NCI-H146 treated with DMSO at 0.1 percent for 48 hours (cell line): ENCODE data around the gene EVA1C.
"Not testable (repeated sequence)": the region's sequence is repeated elsewhere in the genome, so short reads cannot be mapped to it uniquely, and the experiment has no call there.

Experiments
- DNase-seq: peaks from one replicate; lab custom pipeline; 2025; ENCODE audit not compliant: unreplicated experiment; lab: John Stamatoyannopoulos, UW

The EVA1C gene

DNA sequence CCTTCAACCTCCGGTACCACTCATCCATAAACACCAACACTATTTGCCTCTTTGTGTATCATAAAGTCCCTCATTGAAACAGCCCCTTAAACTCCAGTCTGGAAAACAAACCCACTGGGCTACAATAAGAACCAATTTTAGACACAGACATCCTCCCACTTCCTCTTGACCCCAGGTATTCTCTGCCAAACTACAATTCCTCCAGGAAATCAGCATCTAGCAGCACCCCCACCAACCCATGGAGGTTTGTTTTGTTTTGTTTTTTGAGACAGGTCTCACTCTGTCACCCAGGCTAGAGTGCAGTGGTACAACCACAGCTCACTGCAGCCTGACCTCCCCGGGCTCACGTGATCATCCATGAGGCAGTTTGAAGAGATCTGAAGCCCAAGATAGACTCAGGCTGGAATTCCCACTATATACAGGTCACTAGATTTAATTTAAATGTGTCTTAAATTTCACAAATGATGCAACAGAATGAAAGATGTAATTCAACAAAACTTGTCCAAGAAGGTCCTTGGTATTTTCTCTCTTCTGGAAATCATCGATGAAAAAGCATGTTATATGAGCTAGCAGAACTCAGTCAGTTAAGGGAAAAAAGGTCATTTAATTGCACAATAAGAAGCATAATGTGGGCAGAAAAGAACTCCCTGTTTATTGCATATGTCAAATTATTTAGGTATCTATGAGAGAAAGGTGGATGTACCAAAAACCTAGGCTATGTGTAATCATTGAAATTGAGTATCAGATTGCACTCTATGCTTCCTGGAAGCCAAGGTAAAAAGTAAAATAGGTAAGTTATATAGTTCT is 142.5 kb downstream of the EVA1C start:
- DNase-seq: no peak

DNA sequence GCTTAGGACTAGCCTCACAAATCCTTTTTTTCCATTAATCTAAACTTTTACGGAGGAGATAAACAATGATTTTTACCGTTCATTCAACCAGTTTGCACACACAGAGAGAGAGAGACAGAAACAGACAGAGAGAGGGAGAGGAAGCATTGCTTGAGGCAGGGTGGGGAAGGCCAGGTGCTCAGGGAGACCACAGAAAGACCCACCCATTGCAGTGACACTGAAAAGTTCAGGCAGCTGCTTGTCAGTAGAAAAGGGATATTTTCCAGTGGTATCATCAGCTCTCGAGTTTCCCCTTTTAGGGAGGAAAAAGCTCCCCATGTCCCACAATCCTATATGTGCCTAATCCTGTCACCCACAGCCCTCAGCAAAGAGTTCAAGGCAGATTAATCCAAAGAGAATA is 145.6 kb downstream of the EVA1C start:
- DNase-seq: no peak

DNA sequence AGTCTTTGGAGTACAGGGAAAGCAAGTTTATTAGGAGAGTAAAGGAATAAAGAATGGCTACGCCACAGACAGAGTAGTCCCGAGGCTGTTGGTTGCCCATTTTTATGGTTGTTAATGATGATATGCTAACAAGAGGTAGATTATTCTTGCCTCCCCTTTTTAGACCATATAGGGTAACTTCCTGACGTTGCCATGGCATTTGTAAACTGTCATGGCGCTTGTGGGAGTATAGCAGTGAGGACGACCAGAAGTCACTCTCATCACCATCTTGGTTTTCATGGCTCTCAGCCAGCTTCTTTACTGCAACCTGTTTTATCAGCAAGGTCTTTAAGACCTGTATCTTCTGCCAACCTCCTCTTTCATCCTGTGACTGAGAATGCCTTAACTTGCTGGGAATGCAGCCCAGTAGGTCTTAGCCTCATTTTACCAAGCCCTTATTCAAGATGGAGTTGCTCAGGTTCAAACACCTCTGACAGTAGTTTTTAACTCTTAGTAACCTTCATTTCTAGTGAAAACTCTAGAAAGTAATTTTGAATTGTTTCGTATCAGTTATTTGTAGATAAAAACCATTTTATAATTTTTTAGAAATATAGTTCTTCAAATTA is 146.6 kb downstream of the EVA1C start:
- no peak for DNase-seq

DNA sequence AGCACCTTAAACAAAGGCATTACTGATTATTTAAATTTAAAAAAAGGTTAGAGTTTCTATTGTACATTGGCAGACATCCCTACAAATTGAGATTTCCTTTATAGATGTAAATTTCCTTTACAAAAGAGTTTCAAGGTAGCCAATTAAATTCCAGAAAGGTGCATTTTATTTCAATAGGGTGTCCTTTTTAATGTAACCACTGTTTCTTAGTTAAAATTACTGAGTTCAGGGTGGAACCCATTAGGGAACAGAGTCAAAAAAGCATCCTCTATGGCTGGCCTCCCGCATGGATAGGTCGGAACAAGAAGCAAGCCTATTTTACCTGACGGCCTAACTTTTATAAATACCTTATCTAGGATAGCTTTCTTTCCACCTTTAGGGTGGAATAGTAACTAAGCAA is 148.4 kb downstream of the EVA1C start:
- no peak for DNase-seq

DNA sequence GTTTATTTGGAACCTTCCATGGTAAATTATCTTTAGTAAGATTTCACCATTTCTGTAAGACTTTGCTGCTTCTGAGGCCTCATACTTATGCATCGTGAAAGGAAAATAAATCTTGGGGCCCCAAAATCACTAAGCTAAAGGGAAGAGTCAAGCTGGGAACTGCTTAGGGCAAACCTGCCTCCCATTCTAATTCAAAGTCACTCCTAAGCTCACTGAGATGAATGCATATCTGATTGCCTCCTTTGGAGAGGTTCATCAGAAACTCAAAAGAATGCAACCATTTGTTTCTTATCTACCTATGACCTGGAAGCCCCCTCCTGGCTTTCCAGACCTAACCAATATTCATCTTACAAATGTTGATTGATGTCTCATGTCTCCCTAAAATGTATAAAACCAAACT is 149.0 kb downstream of the EVA1C start:
- DNase-seq: not testable (repeated sequence)

DNA sequence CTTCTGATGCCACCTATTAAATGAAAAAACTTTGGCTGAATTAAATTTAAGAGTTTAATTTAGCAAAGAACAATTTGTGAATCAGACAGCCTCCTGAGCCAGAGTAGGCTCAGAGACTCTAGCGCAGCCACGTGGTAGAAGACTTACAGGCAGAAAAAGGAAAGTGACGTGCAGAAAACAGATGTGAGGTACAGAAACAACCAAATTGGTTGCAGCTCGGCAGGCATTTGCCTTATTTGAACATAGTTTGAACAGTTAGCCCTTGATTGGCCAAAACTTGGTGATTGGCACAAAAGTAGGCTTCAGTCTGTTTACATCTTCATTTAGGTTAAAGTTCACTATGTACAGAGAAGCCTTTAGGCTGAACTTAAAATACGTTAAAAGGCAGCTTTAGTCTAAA is 149.9 kb downstream of the EVA1C start:
- DNase-seq: no peak

DNA sequence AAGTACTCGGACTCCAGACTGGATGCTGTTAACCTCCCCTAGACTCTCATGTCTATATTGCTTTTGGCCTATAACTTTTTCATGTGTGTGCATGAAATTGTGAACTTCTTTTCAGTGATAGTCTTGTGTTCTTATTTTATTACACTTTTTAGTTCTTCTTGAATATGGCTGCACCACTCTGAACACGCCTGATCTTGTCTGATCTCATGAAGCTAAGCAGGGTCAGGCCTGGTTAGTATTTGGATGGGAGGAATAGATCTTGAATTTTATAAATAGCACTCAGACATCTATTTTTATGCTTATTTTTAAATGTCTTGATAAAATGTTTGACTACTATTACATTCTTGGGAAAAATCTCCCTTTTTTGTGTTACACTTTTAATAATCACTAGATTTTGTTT is 150.4 kb downstream of the EVA1C start:
- DNase-seq: no peak
